Cardiac muscle cell (in vitro differentiated cells and primary cell): ENCODE data around the gene PBXIP1. TPM values are rescaled to one million over a fixed set of nuclear protein-coding genes. Genes with fewer than 3 reads are reported as not detected.
A peak's percentile ranks its signal among the peaks of the same experiment; 100 is the strongest.

Source experiments
- DNase-seq, 2 donors: peaks; one replicate each; pipeline versions ENCODE4 v3.0.0 to v3.0.0-alpha.2; 2010 to 2017; ENCODE audit warnings: low read depth in 1 of 2, low spot score in 1 of 2
- H3K27ac ChIP-seq: fragments of 200-600 bp; sonication (generic); 2 replicates; pipeline ENCODE4 v1.5.1; 2016
- H3K27me3 ChIP-seq: fragments of 200-600 bp; sonication (generic); 2 replicates; pipeline ENCODE4 v1.6.0; 2016; ENCODE audit warnings: control low read depth
- H3K36me3 ChIP-seq: fragments of 200-600 bp; sonication (generic); 2 replicates; pipeline ENCODE4 v1.5.1; 2016; ENCODE audit warnings: control low read depth
- H3K4me1 ChIP-seq: fragments of 200-600 bp; sonication (generic); 2 replicates; pipeline ENCODE4 v1.8.1; 2017; ENCODE audit warnings: low read depth, mild to moderate bottlenecking, mixed run types
- H3K4me3 ChIP-seq: fragments of 200-600 bp; sonication (generic); 2 replicates; pipeline ENCODE4 v1.5.1; 2016; ENCODE audit warnings: mild to moderate bottlenecking
- H3K9me3 ChIP-seq: fragments of 200-600 bp; sonication (generic); 2 replicates; pipeline ENCODE4 v1.5.1; 2017; ENCODE audit warnings: low read depth, mild to moderate bottlenecking, control low read depth
- CTCF ChIP-seq: IDR thresholded peaks from 2 replicates; pipeline ENCODE4 v1.5.1; 2012; ENCODE audit warnings: low read depth, mild to moderate bottlenecking, low read length
- polyA plus RNA-seq: library from polyadenylated mRNA; unstranded; fragments of >200 nt; fragmentation: Nextera tagmentation; extraction: Ambion mirVana; gene quantifications from 2 replicates; pipeline ENCODE4 v1.2.1, GENCODE V29; 2016
- total RNA-seq: library from RNA; depleted of rRNA; stranded (reverse); fragments of >200 nt; gene quantifications from 2 replicates; pipeline ENCODE4 v1.2.3, GENCODE V29; 2016

Gene PBXIP1
- 155 and 161 TPM in 2 replicates for total RNA-seq
- polyA plus RNA-seq = 93.7 and 108 TPM in 2 replicates

- Histone ChIP-seq H3K9me3 (no peaks in the 10 kb centered on the region), H3K27ac (peak within 1 kb of the TSS; percentile 94), H3K4me3 (peak within 1 kb of the TSS; percentile 47), H3K4me1 (peaks cover 51% of the 10 kb centered on the region), H3K27me3 (no peaks in the 10 kb centered on the region), H3K36me3 (peaks cover 1% of the 10 kb centered on the region)
- DNase-seq = peak; percentile 91 to 94
- TF ChIP-seq CTCF = peak; percentile 58
These were observed at the start of gene PBXIP1 for GRCh38 chr1:154955718-154956543. Gene PBXIP1 (minus strand): TSS chr1:154956099. CDS start chr1:154953721, 2,378 bp downstream.

- TF ChIP-seq CTCF = no peak
- no peak overlapping the region for H3K27ac ChIP-seq
- no peaks in the 10 kb centered on the region for H3K27me3 ChIP-seq
- H3K9me3 ChIP-seq = no peaks in the 10 kb centered on the region
- no peaks in the 10 kb centered on the region for H3K36me3 ChIP-seq
- no peaks in the 10 kb centered on the region for H3K4me1 ChIP-seq
- no peak for DNase-seq
- H3K4me3 ChIP-seq = no peak overlapping the region
These were observed 49.4 kb upstream of the PBXIP1 start for GRCh38 chr1:155005076-155006011.

- no peak for DNase-seq
- Histone ChIP-seq H3K4me1 (peaks cover under 1% of the 10 kb centered on the region), H3K9me3 (no peaks in the 10 kb centered on the region), H3K27me3 (no peaks in the 10 kb centered on the region), H3K4me3 (peak overlapping the region; percentile 75), H3K36me3 (no peaks in the 10 kb centered on the region), H3K27ac (peak overlapping the region; percentile 79)
- no peak for TF ChIP-seq CTCF
These were observed 48.6 kb upstream of the PBXIP1 start for GRCh38 chr1:155004352-155005075.

GRCh38 chr1:155003766-155004351 lies 48.0 kb upstream of the PBXIP1 start:
- H3K27ac ChIP-seq = peak overlapping the region; percentile 79
- H3K9me3 ChIP-seq = no peaks in the 10 kb centered on the region
- no peaks in the 10 kb centered on the region for H3K27me3 ChIP-seq
- peak overlapping the region; percentile 75 for H3K4me3 ChIP-seq
- H3K36me3 ChIP-seq = no peaks in the 10 kb centered on the region
- no peak for TF ChIP-seq CTCF
- DNase-seq = peak; percentile 47 to 60
- peaks cover 7% of the 10 kb centered on the region for H3K4me1 ChIP-seq
